ENCODE results near the gene FAM237B.

FAM237B gene

GRCh38 chr7:90313907-90314306, 7.2 kb downstream of the FAM237B start:
- TF ChIP-seq, protein P1, sequence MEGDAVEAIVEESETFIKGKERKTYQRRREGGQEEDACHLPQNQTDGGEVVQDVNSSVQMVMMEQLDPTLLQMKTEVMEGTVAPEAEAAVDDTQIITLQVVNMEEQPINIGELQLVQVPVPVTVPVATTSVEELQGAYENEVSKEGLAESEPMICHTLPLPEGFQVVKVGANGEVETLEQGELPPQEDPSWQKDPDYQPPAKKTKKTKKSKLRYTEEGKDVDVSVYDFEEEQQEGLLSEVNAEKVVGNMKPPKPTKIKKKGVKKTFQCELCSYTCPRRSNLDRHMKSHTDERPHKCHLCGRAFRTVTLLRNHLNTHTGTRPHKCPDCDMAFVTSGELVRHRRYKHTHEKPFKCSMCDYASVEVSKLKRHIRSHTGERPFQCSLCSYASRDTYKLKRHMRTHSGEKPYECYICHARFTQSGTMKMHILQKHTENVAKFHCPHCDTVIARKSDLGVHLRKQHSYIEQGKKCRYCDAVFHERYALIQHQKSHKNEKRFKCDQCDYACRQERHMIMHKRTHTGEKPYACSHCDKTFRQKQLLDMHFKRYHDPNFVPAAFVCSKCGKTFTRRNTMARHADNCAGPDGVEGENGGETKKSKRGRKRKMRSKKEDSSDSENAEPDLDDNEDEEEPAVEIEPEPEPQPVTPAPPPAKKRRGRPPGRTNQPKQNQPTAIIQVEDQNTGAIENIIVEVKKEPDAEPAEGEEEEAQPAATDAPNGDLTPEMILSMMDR (IDR thresholded peaks at IDR 0.05; ENCODE audit: extremely low read depth, missing control alignments) = no peak
- DNase-seq (ENCODE audit: low spot score) = no peak

DNA sequence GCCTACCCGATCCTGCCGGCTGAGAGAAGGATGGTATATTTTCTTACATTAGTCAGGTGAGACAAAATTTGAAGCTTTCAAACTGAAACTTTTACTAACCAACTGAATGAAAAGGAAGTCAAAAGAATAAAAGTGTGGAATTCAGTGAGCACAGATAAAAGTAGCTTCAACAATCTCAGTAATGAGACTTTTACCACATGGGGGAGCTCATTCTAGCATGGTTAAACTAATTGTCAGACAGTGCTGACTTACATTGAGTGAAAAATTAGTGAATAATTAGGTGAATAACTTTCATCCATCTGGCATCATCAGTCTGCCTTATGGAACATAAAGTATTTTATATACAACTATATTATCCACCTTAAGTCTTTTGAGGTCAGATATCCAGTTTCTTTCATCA, 8.4 kb downstream of the FAM237B start:
- TF ChIP-seq, protein P1 (IDR thresholded peaks at IDR 0.05; ENCODE audit: extremely low read depth, missing control alignments) = no peak
- no peak for DNase-seq (ENCODE audit: low spot score)

DNA sequence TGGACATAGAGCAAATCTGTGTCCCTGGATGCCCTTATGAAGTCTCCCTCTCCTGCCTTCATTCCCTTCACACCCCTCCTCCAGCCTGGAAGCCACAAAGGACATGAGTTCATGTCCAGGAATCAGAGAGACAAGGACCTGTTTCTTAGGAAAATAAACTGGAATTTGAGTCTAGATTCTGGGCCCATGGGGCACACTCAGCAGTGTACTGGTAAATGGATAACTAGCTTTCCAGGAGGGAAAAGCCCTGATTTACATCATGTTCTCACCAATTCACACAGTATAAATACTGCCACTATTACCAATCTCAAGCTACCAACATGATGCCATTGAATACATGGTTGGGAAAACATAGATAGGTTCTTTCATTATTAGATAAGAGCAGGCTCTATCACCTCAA, 9.9 kb downstream of the FAM237B start:
- DNase-seq (ENCODE audit: low spot score) = no peak
- TF ChIP-seq, protein P1 (IDR thresholded peaks at IDR 0.05; ENCODE audit: extremely low read depth, missing control alignments) = no peak

GRCh38 chr7:90309872-90310271, 11.2 kb downstream of the FAM237B start:
- TF ChIP-seq, protein P1 (IDR thresholded peaks at IDR 0.05; ENCODE audit: extremely low read depth, missing control alignments) = no peak
- DNase-seq (ENCODE audit: low spot score) = no peak

DNA sequence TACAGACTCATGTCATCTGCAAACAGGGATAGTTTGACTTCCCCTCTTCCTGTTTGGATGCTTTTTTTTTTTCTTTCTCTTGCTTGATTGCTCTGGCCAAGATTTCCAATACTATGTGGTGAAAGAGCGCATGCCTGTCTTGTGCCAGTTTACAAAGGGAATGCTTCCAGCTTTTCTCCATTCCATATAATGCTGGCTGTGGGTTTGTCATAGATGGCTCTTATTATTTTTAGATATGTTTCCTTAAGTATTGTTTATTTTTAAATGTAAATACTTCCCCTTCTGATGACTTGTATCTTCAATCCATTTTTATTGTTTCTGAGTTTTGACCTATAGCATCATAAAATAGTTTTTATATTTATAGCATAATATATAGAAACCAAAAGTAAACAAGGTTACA, 17.9 kb downstream of the FAM237B start:
- TF ChIP-seq, protein P1 (IDR thresholded peaks at IDR 0.05; ENCODE audit: extremely low read depth, missing control alignments) = no peak
- no peak for DNase-seq (ENCODE audit: low spot score)

DNA sequence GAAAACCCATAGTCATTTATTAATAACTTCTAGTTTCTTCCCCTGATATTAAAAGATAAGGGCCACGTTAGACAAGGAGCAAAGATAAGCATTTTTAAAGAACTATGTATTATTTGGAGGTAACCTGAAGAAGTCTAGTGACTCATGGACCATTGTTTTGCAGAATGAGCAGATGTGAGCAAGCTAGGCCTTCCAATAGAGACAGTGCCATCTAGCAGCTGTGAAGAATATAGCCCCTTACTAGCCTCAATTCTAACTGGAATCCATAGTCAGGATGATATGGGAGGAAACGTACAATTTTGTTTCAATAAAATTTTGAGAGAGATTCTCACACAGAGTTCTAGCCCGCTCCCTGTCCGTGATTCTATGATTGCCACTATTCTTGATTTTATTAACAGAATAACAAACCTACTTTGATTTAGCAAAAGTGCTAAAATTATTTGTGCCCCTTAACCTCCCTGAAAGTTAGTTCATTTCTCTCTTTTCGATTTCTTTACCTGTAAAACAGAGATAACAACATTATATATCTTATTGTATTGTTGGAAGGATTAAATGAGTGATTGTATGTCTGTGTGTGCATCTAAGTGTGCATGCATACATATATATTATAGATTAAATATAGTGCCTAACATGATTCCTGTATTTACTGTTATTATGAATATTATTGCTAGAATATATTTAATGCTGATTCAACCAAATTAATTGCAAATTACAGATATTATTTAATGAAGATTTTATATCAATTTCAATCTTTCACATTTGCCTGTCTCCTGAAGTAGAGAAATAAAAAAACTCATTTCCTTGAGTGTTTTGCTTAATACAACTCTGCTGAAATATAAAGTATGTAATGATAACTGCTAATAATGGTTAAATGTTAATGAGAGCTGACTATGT, 22.7 kb downstream of the FAM237B start:
- TF ChIP-seq, protein P1 (IDR thresholded peaks at IDR 0.05; ENCODE audit: extremely low read depth, missing control alignments) = peak; percentile 61
- peak; percentile 40 for DNase-seq (ENCODE audit: low spot score)

DNA sequence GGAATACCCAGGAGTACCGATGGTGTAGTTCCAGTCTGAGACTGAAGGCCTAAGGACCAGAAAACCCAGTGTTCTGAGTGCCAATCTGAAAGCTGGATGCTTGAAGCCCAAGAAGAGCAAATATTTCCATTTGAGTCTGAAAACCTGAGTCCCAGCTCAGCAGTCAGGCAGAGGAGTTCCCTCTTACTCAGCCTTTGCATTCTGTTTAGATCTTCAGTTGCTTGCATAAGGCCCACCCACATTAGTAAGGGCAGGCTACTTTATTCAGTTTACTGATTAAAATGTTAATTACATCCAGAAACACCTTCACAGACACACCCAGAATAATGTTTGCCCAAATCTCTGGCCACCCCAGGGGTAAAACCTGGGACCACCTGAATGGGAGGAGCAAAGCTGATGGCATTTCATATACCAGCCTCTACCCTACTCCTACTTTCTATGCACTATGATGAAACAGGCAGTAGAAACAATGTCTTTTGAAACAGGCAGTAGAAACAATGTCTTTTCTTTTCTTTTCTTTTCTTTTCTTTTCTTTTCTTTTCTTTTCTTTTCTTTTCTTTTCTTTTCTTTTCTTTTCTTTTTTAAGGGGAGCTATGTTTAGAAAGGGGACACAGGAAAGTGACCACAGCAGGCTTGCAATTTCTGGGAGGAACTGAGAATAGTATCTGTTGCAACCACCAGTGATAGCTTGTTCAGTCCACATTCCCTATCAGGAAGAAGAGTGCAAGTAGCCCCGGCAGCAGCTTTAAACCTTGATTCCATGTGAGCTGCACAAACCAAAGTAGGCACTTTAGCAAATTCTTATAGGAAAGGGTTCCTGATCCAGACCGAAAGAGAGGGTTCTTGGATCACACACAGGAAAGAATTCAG, 30.6 kb downstream of the FAM237B start:
- TF ChIP-seq, protein P1 (IDR thresholded peaks at IDR 0.05; ENCODE audit: extremely low read depth, missing control alignments) = no peak
- DNase-seq (ENCODE audit: low spot score) = no peak

Measured in GM20000 (cell line).